ENCODE measurements around the gene MORN4.

DNA sequence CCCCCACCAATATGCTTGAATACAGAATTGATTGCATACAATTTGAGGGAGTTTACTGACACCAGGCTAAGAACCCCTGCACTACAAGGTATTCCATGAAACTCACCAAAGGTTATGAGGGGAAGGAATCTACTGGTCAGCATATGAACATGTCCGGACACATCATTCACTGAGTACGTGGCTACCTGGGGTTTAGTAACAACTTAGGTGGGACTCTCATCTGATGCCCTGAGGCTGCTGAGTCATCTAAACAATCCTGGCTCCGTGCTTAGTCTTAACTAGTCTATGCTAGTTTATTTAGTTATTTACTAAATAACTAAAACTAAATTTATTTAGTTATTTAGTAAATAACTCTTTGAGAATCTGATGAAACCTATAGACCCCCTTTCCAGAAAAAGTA lies 18.5 kb upstream of the MORN4 start:
- TF ChIP-seq, protein P1, sequence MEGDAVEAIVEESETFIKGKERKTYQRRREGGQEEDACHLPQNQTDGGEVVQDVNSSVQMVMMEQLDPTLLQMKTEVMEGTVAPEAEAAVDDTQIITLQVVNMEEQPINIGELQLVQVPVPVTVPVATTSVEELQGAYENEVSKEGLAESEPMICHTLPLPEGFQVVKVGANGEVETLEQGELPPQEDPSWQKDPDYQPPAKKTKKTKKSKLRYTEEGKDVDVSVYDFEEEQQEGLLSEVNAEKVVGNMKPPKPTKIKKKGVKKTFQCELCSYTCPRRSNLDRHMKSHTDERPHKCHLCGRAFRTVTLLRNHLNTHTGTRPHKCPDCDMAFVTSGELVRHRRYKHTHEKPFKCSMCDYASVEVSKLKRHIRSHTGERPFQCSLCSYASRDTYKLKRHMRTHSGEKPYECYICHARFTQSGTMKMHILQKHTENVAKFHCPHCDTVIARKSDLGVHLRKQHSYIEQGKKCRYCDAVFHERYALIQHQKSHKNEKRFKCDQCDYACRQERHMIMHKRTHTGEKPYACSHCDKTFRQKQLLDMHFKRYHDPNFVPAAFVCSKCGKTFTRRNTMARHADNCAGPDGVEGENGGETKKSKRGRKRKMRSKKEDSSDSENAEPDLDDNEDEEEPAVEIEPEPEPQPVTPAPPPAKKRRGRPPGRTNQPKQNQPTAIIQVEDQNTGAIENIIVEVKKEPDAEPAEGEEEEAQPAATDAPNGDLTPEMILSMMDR (conservative IDR thresholded peaks at IDR 0.05) = no peak
- TF ChIP-seq ZFX (IDR thresholded peaks at IDR 0.05) = no peak

All from C4-2B (cell line).